ENCODE measurements around the gene TRMT61A. TPM values are rescaled to one million over a fixed set of nuclear protein-coding genes. Genes with fewer than 3 reads are reported as not detected.

Gene TRMT61A
- total RNA-seq, 1 donor from 2014 or later = 13.7 TPM

GRCh38 chr14:103551338-103551762 lies 22.4 kb downstream of the TRMT61A start:
- H3K4me3 ChIP-seq (ENCODE audit: low read depth, low read length) = no peak overlapping the region
- DNase-seq (ENCODE audit: low read depth) = no peak
- no peak for TF ChIP-seq CTCF (IDR thresholded peaks at IDR 0.05; ENCODE audit: insufficient read depth, low read length, severe bottlenecking)
- FAIRE-seq = no peak
- H3K27me3 ChIP-seq (ENCODE audit: control insufficient read depth, insufficient read depth, low read length) = no peaks in the 10 kb centered on the region
- no peaks in the 10 kb centered on the region for H3K36me3 ChIP-seq (ENCODE audit: control insufficient read depth, insufficient read depth, low read length)

GRCh38 chr14:103552011-103552845 lies 23.2 kb downstream of the TRMT61A start:
- FAIRE-seq = peak; percentile 36
- no peaks in the 10 kb centered on the region for H3K36me3 ChIP-seq (ENCODE audit: control insufficient read depth, insufficient read depth, low read length)
- DNase-seq (ENCODE audit: low read depth) = peak; percentile 44
- no peak for TF ChIP-seq CTCF (IDR thresholded peaks at IDR 0.05; ENCODE audit: insufficient read depth, low read length, severe bottlenecking)
- no peaks in the 10 kb centered on the region for H3K27me3 ChIP-seq (ENCODE audit: control insufficient read depth, insufficient read depth, low read length)
- H3K4me3 ChIP-seq (ENCODE audit: low read depth, low read length) = no peak overlapping the region

GRCh38 chr14:103552846-103553210 lies 23.8 kb downstream of the TRMT61A start:
- Histone ChIP-seq H3K27me3 (ENCODE audit: control insufficient read depth, insufficient read depth, low read length) (no peaks in the 10 kb centered on the region), H3K36me3 (ENCODE audit: control insufficient read depth, insufficient read depth, low read length) (no peaks in the 10 kb centered on the region), H3K4me3 (ENCODE audit: low read depth, low read length) (no peak overlapping the region)
- FAIRE-seq = no peak
- no peak for TF ChIP-seq CTCF (IDR thresholded peaks at IDR 0.05; ENCODE audit: insufficient read depth, low read length, severe bottlenecking)
- DNase-seq (ENCODE audit: low read depth) = no peak

- FAIRE-seq (no peak), DNase-seq (ENCODE audit: low read depth) (no peak)
- H3K4me3 ChIP-seq (ENCODE audit: low read depth, low read length) = no peak overlapping the region
- peaks cover 7% of the 10 kb centered on the region for H3K36me3 ChIP-seq (ENCODE audit: control insufficient read depth, insufficient read depth, low read length)
- no peak for TF ChIP-seq CTCF (IDR thresholded peaks at IDR 0.05; ENCODE audit: insufficient read depth, low read length, severe bottlenecking)
- no peaks in the 10 kb centered on the region for H3K27me3 ChIP-seq (ENCODE audit: control insufficient read depth, insufficient read depth, low read length)
These were observed 26.8 kb downstream of the TRMT61A start for GRCh38 chr14:103555559-103556337.

GRCh38 chr14:103556946-103557758 lies 28.2 kb downstream of the TRMT61A start:
- H3K36me3 ChIP-seq (ENCODE audit: control insufficient read depth, insufficient read depth, low read length) = peaks cover 7% of the 10 kb centered on the region
- no peak for TF ChIP-seq CTCF (IDR thresholded peaks at IDR 0.05; ENCODE audit: insufficient read depth, low read length, severe bottlenecking)
- no peak for DNase-seq (ENCODE audit: low read depth)
- no peaks in the 10 kb centered on the region for H3K27me3 ChIP-seq (ENCODE audit: control insufficient read depth, insufficient read depth, low read length)
- H3K4me3 ChIP-seq (ENCODE audit: low read depth, low read length) = no peak overlapping the region
- FAIRE-seq = peak; percentile 40
